HL-60 (cell line): ENCODE data around the gene PAGR1.

Source experiments
- DNase-seq, 2 experiments: peaks; one replicate each; pipeline ENCODE4 v3.0.0-alpha.2; 2010 to 2020; ENCODE audit warnings: low read depth in 1 of 2, low spot score in 1 of 2
- H3K27ac ChIP-seq: fragments of 250-450 bp; sonication (Bioruptor Pico); replicated peaks from 2 replicates; pipeline ENCODE4 v1.5.1; 2020; ENCODE audit warnings: mild to moderate bottlenecking, moderate library complexity
- H3K27me3 ChIP-seq: fragments of 250-450 bp; sonication (Bioruptor Pico); 2 replicates; pipeline ENCODE4 v1.5.1; 2021; ENCODE audit warnings: mild to moderate bottlenecking, moderate library complexity; ENCODE audit not compliant: insufficient read depth, poor library complexity, severe bottlenecking
- H3K4me3 ChIP-seq: replicated peaks from 2 replicates; pipeline ENCODE4 v1.5.1; 2011; ENCODE audit warnings: mild to moderate bottlenecking, control low read depth, low read length; ENCODE audit not compliant: insufficient read depth
- GABPA ChIP-seq: IDR thresholded peaks from 2 replicates; pipeline ENCODE4 v1.6.1; 2012; ENCODE audit warnings: low read depth
- POLR2AphosphoS5 ChIP-seq: IDR thresholded peaks from 2 replicates; pipeline ENCODE4 v1.6.1; 2012; ENCODE audit warnings: low read depth
- SPI1 ChIP-seq: IDR thresholded peaks from 2 replicates; pipeline ENCODE4 v1.6.1; 2012; ENCODE audit warnings: low read depth, mild to moderate bottlenecking, borderline replicate concordance
- long read RNA-seq: library from polyadenylated mRNA; unstranded; transcript quantifications from one replicate; pipeline ENCODE4 v2.0.0, GENCODE V29; 2020
- TF ChIP-seq, protein P1 (sequence below): IDR thresholded peaks from one replicate; pipeline ENCODE4 v1.5.1; 2011; ENCODE audit warnings: low read length, control low read depth, inconsistent platforms; ENCODE audit not compliant: insufficient read depth
- TF ChIP-seq, protein P2 (sequence below): IDR thresholded peaks from 2 replicates; pipeline ENCODE4 v1.6.1; 2012; ENCODE audit warnings: low read depth; ENCODE audit not compliant: insufficient replicate concordance

Gene PAGR1
- long read RNA-seq, transcript PAGR1-201 (3 exons, 1,702 nt), result major isoform, 272 of 274 reads
- long read RNA-seq, partial matches to known transcripts, result 2 of 274 reads
- long read RNA-seq, other reads (novel, unspliced or antisense), result 0 of 274 reads

DNA sequence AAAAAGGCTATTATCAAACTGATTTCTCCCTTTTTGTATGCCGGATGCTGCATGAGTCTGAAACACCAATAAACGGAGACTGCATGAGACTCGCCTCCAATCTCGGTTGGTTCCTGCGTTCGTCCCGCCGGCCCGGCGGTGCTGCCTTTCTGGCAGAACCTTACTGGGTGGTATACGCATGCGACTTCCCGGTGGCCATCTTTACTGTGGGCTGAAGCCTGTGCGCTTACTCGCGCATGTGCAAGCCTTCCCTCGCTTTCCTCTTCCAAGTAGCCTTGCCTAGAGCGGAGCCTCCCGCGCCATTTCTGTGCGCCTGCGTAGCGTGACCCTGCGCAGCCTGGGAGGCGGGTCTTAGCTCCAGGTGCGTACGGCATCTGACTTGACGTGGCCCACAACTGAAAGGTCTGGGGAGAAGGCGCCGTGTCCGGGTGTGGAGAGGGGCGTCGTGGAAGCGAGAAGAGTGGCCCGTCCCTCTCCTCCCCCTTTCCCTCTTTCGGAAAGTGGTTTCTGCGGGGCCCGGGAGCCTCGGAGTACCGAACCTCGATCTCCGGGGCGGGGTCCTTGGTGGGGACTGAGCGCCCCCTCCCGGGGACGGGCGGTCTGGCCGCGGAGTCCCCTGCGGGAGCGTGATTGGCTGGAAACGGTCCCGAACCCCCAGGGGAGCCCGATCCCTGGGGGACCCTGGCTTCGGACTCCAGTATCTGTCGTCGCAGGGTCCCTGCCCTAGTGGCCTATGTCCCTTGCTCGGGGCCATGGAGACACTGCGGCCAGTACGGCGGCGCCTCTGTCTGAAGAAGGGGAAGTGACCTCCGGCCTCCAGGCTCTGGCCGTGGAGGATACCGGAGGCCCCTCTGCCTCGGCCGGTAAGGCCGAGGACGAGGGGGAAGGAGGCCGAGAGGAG lies at the start of gene PAGR1:
Gene PAGR1 (plus strand): TSS at position 360 of the 901 bp plus-strand sequence. CDS start 374 bp downstream, at position 734.
- Histone ChIP-seq H3K4me3 (peak within 1 kb of the TSS; percentile 78), H3K27ac (peak within 1 kb of the TSS; percentile 93), H3K27me3 (no peaks in the 10 kb centered on the region)
- peak; percentile 99 for DNase-seq
- TF ChIP-seq, protein P1, sequence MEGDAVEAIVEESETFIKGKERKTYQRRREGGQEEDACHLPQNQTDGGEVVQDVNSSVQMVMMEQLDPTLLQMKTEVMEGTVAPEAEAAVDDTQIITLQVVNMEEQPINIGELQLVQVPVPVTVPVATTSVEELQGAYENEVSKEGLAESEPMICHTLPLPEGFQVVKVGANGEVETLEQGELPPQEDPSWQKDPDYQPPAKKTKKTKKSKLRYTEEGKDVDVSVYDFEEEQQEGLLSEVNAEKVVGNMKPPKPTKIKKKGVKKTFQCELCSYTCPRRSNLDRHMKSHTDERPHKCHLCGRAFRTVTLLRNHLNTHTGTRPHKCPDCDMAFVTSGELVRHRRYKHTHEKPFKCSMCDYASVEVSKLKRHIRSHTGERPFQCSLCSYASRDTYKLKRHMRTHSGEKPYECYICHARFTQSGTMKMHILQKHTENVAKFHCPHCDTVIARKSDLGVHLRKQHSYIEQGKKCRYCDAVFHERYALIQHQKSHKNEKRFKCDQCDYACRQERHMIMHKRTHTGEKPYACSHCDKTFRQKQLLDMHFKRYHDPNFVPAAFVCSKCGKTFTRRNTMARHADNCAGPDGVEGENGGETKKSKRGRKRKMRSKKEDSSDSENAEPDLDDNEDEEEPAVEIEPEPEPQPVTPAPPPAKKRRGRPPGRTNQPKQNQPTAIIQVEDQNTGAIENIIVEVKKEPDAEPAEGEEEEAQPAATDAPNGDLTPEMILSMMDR, result peak; percentile 93
- TF ChIP-seq GABPA (no peak), POLR2AphosphoS5 (peak; percentile 88), SPI1 (peak; percentile 81; the same call in 1 of the 2 replicates)
- TF ChIP-seq, protein P2, sequence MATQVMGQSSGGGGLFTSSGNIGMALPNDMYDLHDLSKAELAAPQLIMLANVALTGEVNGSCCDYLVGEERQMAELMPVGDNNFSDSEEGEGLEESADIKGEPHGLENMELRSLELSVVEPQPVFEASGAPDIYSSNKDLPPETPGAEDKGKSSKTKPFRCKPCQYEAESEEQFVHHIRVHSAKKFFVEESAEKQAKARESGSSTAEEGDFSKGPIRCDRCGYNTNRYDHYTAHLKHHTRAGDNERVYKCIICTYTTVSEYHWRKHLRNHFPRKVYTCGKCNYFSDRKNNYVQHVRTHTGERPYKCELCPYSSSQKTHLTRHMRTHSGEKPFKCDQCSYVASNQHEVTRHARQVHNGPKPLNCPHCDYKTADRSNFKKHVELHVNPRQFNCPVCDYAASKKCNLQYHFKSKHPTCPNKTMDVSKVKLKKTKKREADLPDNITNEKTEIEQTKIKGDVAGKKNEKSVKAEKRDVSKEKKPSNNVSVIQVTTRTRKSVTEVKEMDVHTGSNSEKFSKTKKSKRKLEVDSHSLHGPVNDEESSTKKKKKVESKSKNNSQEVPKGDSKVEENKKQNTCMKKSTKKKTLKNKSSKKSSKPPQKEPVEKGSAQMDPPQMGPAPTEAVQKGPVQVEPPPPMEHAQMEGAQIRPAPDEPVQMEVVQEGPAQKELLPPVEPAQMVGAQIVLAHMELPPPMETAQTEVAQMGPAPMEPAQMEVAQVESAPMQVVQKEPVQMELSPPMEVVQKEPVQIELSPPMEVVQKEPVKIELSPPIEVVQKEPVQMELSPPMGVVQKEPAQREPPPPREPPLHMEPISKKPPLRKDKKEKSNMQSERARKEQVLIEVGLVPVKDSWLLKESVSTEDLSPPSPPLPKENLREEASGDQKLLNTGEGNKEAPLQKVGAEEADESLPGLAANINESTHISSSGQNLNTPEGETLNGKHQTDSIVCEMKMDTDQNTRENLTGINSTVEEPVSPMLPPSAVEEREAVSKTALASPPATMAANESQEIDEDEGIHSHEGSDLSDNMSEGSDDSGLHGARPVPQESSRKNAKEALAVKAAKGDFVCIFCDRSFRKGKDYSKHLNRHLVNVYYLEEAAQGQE, result no peak

DNA sequence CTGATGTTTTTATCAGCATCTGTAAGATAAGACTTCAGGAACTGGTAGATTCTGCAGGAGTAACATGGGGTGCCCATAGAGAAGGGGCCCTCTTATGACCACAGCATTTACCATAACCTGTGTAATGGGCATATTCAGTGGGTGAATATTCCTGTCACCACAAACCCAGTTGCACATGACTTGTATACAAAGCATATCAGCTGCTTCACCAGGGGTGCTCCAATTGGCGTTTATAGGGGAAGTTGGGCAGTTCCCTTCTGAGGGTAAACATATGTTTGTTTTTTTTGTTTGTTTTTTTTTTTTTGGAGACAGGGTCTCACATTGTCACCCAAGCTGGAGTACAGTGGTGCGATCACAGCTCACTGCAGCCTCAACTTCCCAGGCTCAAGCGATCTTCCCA lies 49.4 kb upstream of the PAGR1 start:
- Histone ChIP-seq H3K27ac (no peak overlapping the region), H3K27me3 (no peaks in the 10 kb centered on the region), H3K4me3 (no peak overlapping the region)
- DNase-seq, result no peak
- TF ChIP-seq GABPA (no peak), SPI1 (no peak), POLR2AphosphoS5 (no peak)
- TF ChIP-seq, protein P1, result no peak
- TF ChIP-seq, protein P2, result no peak

DNA sequence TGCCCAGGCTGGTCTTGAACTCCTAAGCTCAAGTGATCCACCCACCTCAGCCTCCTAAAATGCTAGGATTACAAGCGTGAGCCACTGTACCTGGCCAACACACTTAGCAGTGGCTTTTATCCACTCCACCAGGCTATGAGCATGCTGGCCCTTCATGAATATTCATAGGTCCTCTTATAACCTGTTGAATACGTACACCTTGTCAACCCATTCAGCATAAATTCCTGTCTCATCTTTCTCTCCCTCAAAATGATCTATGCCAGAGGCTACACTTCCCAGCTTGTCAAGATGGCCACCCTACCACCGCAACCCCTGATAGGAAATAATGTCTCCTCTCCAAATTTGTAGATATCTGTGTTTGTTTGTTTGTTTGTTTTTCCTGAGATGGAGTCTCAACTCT lies 48.9 kb upstream of the PAGR1 start:
- Histone ChIP-seq H3K4me3 (no peak overlapping the region), H3K27ac (no peak overlapping the region), H3K27me3 (no peaks in the 10 kb centered on the region)
- DNase-seq, result no peak
- no peak for TF ChIP-seq POLR2AphosphoS5
- TF ChIP-seq, protein P1, result no peak
- TF ChIP-seq SPI1, result no peak
- TF ChIP-seq, protein P2, result no peak
- TF ChIP-seq GABPA, result no peak
